Stimulated activated CD8-positive, alpha-beta memory T cell treated with anti-CD3 and anti-CD28 coated beads, Interleukin-7, amount 100 ng/mL, for 48 hours (primary cell): ENCODE data around the gene KDM1B.

Experiments
- DNase-seq, 2 donors: peaks; one replicate each; pipeline ENCODE4 v3.0.0-alpha.2; 2020; ENCODE audit warnings: low read depth in 1 of 2; ENCODE audit errors: extremely low read depth in 1 of 2

Gene KDM1B

DNA sequence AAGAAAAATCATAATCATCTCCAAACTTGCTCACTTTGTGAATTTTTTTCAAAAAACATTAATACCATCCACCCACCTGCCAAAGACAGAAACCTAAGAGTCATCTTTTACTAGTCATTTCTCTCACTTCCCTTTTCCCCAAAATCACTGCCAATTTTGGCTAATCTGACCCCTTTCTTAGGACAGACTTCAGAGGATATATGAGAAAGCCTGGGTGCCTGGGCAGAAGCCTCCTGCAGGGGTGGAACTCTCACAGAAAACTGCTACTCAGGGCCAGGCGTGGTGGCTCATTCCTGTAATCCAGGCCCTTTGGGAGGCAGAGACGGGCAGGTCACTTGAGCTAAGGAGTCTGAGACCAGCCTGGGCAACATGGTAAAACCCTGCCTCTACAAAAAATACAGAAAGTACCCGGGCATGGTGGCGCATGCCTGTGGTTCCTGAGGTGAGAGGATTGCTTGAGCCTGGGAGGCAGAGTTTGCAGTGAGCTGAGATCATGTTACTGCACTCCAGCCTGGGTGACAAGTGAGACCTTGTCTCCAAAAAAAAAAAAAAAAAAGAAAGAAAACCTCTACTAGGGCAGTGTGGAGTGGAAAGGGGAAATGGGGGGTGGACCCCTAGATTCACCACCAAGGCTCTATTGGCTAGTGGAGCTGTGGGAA is 105.4 kb downstream of the KDM1B start:
- peak in 1 of 2 donors; percentile 35 for DNase-seq

DNA sequence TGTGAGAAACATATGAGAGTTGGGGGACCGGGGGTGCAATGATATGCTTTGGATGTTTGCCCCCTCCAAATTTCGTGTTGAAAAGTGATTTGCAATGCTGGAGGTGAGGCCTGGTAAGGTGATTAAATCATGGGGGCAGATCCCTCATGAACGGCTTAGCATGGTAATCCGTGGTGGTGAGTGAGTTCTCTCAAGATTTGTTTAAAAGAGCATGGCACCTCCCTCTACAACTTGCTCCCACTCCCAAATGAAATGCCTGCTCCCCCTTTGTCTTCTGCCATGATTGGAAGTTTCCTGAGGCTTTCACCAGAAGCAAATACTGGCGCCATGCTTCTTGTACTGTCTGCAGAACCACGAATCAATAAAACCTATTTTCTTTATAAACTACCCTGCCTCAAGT is 106.7 kb downstream of the KDM1B start:
- no peak for DNase-seq

DNA sequence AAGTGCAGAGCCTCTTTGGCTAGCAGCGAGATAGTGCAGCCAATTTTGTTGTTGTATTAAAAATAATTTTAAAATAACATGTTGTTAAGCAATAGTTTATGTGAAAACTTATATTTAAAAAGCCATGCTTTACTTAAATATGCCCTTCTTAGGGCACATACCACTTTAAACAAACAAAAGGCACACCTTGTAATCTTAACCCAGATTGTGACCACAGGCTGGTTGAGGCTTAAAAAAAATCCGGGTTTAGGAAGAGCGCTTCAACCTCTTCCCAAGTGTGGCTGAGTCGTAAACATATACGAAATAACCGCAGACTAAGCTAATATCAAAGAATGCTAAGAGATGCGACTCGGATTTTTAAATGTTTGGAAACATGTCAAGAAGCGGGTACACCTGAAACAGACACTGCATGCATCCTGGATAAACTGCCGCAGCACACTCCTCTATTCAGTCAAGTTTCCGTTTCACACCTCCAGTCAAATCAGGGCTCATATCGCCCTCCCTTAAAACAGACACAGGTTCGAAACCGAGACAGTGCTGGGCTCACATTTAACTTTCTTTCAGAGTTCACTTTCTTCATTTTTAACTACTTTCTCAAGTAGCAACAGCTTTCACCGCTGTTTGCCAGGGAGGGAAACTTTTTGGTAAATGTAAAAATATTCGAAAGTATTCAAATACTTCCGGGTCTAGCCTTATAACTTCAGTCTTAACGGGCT is 107.6 kb downstream of the KDM1B start:
- DNase-seq = peak in 1 of 2 donors; percentile 40

DNA sequence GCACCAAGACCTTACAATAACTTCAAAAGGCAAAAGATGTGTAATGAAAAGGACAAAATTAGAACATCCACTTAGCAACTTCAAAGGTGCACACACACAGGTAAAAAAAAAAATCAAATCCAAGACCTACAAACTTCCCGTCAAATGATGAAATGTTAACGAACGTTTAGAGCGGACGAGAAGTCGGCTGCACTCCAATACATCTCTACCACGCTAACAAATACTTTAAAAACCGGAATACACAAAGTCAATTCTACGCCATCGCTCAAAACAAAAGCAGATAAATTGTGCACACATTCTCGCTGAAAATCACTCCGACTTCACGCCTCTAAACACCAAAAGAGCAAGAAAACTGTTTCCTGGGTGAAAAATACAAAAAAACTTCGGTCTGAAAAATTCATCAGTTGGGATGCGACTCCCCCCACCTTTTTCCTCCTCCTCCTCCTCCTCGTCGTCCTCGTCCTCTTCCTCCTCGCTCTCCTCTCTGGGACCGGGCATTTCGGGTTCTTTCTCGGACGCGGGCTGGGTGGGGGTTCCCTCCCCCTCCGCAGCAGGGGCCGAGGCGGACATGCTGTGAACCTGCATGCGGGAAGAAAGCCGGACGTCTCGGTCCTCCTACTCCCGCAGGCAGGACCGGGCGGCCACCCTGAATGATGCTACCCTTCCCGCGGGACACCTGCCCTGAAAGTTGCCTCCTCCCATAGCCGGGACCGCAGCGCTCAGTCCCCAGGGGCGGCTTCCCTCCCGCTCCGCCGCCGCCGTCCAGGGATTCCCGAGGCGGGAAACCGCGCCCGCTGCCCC is 108.4 kb downstream of the KDM1B start:
- DNase-seq = no peak

DNA sequence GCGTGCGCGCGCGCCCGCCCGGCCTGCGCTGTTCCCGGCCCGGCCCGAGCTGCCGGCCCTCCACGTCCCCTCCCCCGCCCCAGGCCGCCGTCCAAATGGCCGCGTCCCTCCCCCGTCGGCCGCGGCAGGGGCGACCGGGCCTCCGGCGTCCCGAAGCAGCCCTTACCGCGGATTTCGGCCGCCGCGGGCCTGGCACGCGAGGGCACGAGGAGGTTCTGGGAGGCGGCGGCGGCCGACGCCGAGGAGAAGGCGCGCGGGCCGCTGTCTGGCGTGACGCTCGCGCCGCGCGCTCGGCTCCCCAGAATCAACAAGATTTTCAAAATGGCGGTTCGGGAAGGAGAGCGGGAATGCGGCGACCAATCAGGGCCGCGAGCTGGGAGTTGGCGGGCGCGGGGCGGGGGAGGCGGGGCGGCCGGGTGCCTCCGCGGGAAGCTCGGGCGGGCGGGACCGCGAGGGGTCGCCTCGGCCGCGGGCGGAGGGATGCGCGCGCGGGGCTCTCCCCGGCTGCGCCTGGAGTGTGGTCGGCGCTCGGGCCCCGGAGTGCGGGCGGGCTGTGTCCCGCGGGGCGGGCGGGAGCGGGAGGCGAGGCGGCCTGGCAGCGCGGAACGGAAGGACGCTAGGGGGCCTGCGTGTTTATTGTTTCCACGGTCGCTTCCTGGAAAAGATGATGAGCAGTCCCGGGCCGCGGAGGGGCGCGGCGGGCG is 109.1 kb downstream of the KDM1B start, which contains the start of gene DEK:
TSS of gene DEK (minus strand) at position 312 of the 704 bp plus-strand sequence. CDS start 543 bp downstream, outside the sequence.
- peak; percentile 73 to 77 for DNase-seq

DNA sequence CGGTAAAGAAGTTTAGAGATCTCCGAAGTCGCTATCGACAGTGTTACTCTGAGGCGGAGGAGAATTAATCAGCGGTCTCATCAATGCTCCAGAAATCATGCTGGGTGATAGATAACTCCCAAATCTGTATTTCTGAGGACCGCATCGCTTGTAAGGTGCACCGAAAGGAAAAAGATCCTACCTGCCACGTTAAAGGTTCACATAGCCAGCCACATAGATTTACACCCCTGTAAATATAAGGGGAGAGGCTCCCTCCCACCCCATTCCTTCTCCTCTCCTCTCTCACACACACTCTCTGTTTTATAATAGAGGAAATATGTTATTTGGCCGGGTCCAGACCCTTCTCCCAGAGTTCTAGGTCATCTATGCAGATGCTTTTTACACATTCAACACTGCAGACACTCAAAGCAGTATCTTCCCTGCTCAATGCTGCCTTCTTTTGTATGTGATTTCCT is 109.7 kb downstream of the KDM1B start:
- no peak for DNase-seq

DNA sequence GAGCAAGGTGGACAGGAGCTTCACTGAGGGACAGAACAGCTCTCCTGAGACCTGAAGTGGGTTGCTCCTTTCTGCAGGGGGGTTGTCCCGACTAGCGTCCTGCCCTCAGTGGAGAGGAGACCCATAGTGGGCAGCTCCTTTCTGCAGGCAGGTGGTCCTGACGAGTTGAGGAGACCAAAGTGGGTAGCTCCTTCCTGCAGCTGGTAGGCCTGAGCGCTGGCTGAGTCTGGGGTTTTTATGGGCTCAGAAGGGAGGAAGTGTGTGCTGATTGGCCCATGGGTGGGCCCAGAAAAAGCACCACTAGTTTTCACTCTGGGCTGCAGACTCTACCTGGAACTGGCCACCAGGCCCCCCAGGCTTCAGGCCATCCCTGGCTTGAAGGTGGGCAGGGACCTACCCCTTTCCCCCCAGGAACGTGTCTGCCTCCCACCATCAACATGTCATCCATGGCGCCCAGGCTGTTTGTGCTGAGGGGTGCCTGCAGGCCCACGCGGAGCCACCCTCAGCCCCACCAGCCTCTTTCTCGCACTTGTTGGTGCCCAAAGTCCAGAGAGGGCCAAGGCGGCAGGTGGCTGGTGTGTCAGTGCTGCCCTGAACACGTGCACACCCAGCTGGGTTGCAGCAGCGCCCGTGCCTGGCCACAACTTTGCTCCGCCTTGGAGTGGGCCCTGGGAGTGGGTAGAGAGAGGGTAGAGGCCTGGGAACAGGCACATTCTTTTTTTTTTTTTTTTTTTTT is 110.7 kb downstream of the KDM1B start:
- no peak for DNase-seq

DNA sequence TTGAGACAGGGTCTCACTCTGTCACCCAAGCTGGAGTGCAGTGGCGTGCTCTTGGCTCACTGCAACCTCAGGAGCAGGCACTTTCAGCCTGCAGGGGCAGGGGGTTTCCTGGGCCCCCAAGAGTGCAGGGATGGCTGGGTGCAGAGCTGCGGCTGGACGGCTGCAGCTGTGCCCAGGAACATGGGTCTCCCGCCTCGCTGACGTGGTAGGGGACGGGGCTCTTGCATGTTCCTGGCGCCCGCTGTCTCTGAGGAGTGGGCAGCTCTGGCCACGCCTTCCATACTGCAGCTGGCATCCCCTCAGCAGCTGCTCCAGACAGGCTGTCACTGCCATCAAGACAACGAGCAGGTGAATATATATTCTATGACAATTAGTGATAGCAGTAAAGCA is 111.3 kb downstream of the KDM1B start:
- DNase-seq = no peak

DNA sequence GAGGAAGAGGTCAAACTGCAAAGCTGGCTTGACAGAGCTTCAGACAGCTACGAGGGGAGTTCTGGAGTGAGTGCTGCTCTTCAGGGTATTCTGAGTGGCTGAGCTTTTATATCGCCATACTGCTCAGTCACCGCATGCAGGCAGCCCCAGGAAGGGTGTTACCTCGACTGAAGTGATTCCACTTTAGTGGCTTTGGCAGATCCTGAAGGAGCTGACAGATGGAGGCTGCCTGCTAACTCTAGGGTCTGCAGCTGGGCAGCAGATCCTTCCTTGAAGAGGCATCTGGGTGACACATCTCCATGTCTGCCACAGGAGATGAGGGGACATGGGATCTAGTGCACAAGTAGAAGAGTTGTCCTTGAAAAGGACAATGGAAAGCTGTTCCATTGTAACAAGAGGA is 112.8 kb downstream of the KDM1B start:
- no peak for DNase-seq

DNA sequence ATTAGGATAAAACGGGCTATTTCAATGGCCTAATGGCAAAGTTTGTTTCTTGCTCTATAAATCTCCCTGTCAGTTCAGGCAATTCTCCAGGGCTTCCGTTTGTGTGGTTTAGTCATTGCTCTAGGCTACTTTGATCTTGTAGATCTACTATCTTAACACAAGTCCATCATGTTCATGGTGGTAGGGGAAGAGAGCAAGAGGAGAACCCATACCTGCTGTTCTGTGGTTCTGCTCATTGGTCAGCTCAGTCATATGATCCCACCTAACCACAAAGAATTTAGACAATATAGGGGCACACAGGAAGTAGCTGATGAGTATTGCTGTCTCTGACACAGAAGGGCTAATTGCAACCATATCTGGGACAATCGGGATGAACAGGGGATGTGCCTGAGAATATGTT is 114.0 kb downstream of the KDM1B start:
- no peak for DNase-seq

DNA sequence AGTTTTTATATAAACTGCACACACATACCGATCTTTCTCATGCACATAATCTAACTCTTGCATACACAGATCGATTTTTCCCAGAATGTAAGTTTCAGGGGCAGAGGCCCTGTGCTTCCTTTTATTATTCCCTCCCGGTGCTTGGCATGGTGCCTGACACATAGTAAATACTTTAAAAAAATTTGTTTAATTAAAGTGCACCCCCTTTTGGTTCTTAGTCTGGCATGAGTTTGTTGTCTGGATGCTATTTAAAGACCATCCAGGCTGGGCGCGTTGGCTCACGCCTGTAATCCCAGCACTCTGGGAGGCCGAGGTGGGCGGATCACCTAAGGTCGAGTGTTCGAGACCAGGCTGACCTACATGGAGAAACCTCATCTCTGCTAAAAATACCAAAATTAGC is 114.5 kb downstream of the KDM1B start:
- DNase-seq = no peak

DNA sequence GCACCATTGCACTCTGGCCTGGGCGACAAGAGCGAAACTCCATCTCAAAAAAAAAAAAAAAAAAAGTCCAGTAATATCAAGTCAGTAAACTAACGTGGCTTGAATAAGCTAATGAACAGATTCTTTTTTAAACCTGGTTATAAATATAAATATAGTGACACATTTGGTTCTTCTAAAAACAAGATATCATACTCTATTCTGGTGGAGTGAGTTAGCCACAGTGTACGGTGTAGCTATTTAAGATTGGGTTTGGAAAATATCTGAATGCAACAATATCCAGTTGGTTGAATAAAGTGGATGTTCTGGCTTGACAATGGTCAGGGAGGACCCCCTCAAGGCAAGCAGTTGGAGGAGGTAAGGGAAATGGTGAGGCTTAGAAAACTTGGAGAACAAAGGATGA is 115.0 kb downstream of the KDM1B start:
- no peak for DNase-seq
